Astrocyte (in vitro differentiated cells and primary cell): ENCODE data around the gene SLCO2A1. TPM values are rescaled to one million over a fixed set of nuclear protein-coding genes. Genes with fewer than 3 reads are reported as not detected.

ENCODE experiments used
- DNase-seq: peaks from one replicate; pipeline ENCODE4 v3.0.0-alpha.2; 2010; ENCODE audit warnings: low read depth
- FAIRE-seq: peaks from 2 replicates; lab custom pipeline; 2011; peaks lifted over from hg19 to GRCh38; lab: Jason Lieb, UNC
- H2AFZ ChIP-seq: 2 replicates; pipeline ENCODE4 v1.6.0; 2012; ENCODE audit warnings: low read depth, low read length, inconsistent platforms
- H3K27ac ChIP-seq: 2 replicates; pipeline ENCODE4 v1.5.1; 2011; ENCODE audit warnings: low read depth, low read length, inconsistent platforms
- H3K27me3 ChIP-seq: 2 replicates; pipeline ENCODE4 v1.6.0; 2011; ENCODE audit warnings: low read length, inconsistent platforms; ENCODE audit not compliant: insufficient read depth
- H3K36me3 ChIP-seq: 2 replicates; pipeline ENCODE4 v1.5.1; 2011; ENCODE audit warnings: low read length, inconsistent platforms; ENCODE audit not compliant: insufficient read depth
- H3K4me1 ChIP-seq: 2 replicates; pipeline ENCODE4 v1.5.1; 2011; ENCODE audit warnings: low read length, inconsistent platforms; ENCODE audit not compliant: insufficient read depth
- H3K4me2 ChIP-seq: 2 replicates; pipeline ENCODE4 v1.6.0; 2012; ENCODE audit warnings: low read length, inconsistent platforms
- H3K4me3 ChIP-seq: 2 replicates; pipeline ENCODE4 v1.5.1; 2011; ENCODE audit warnings: low read depth, mild to moderate bottlenecking, low read length, inconsistent platforms; ENCODE audit not compliant: insufficient read depth
- H3K79me2 ChIP-seq: 2 replicates; pipeline ENCODE4 v1.6.0; 2012; ENCODE audit warnings: mild to moderate bottlenecking, low read length, inconsistent platforms; ENCODE audit not compliant: insufficient read depth
- H3K9ac ChIP-seq: 2 replicates; pipeline ENCODE4 v1.6.0; 2012; ENCODE audit warnings: mild to moderate bottlenecking, low read length, inconsistent platforms
- H3K9me3 ChIP-seq: 2 replicates; pipeline ENCODE4 v1.5.1; 2012; ENCODE audit warnings: low read depth, mild to moderate bottlenecking, low read length, inconsistent platforms; ENCODE audit not compliant: insufficient read depth
- H4K20me1 ChIP-seq: 2 replicates; pipeline ENCODE4 v1.6.0; 2012; ENCODE audit warnings: low read length, inconsistent platforms; ENCODE audit not compliant: insufficient read depth
- H3K27ac Mint-ChIP-seq: one replicate; pipeline ENCODE4 v1.8.0; 2021; ENCODE audit warnings: mild to moderate bottlenecking, mixed read lengths; ENCODE audit not compliant: unreplicated experiment
- H3K27me3 Mint-ChIP-seq: one replicate; pipeline ENCODE4 v1.8.0; 2021; ENCODE audit warnings: low read depth, mixed read lengths; ENCODE audit not compliant: unreplicated experiment
- H3K36me3 Mint-ChIP-seq: one replicate; pipeline ENCODE4 v1.8.0; 2021; ENCODE audit warnings: low read depth, mixed read lengths; ENCODE audit not compliant: unreplicated experiment
- H3K4me1 Mint-ChIP-seq: one replicate; pipeline ENCODE4 v1.8.0; 2021; ENCODE audit warnings: low read depth, mixed read lengths; ENCODE audit not compliant: unreplicated experiment
- H3K4me3 Mint-ChIP-seq: one replicate; pipeline ENCODE4 v1.8.0; 2021; ENCODE audit warnings: mild to moderate bottlenecking, moderate library complexity, mixed read lengths; ENCODE audit not compliant: unreplicated experiment
- H3K9me3 Mint-ChIP-seq: one replicate; pipeline ENCODE4 v1.8.0; 2021; ENCODE audit warnings: mild to moderate bottlenecking, mixed read lengths; ENCODE audit not compliant: unreplicated experiment
- EZH2 ChIP-seq: IDR thresholded peaks from 2 replicates; pipeline ENCODE4 v1.6.1; 2012; ENCODE audit warnings: mild to moderate bottlenecking, low read length, inconsistent platforms; ENCODE audit not compliant: insufficient read depth
- total RNA-seq: library from RNA; stranded (reverse); gene quantifications from 2 replicates; pipeline ENCODE4 v1.2.1, GENCODE V29; 2021
- TF ChIP-seq, protein P1 (sequence below): IDR thresholded peaks from 2 replicates; pipeline ENCODE4 v1.5.1; 2011; ENCODE audit warnings: low read depth, mild to moderate bottlenecking, inconsistent platforms, low read length, moderate library complexity; ENCODE audit not compliant: insufficient read depth

SLCO2A1 gene
- total RNA-seq, 1 donor from 2014 or later, result 2.1 TPM

DNA sequence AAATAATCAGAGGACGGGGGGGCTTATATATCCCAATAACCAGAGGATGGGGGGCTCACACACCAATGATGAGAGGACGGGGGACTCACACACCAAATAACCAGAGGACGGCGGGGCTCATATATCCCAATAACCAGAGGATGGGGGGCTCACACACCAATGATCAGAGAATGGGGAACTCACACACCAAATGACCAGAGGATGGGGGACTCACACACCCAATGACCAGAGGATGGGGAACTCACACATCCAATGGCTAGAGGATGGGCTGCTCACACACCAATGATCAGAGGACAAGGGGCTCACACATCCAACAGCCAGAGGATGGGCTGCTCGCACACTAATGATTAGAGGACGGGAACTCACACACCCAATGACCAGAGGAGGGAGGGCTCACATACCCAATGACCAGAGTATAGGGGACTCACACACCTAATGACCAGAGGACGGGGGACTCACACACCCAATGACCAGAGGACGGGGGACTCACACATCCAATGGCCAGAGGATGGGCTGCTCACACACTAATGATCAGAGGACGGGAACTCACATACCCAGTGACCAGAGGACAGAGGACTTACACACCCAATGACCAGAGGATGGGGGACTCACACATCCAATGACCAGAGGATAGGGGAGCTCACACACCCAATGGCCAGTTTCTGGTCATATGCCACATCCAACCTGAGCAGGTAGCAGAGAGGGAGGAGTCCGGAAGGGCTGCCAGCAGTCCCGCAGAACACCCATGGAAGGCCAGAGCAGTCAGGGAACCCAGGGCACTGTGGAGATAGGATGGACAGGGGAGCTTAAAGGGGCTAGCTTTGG lies 144.6 kb downstream of the SLCO2A1 start:
- H3K36me3 Mint-ChIP-seq, result peaks cover 36% of the 10 kb centered on the region
- Histone ChIP-seq H3K4me1 (no peaks in the 10 kb centered on the region), H3K27me3 (peaks cover 3% of the 10 kb centered on the region), H4K20me1 (no peaks in the 10 kb centered on the region), H3K79me2 (no peaks in the 10 kb centered on the region), H3K4me2 (no peak overlapping the region), H2AFZ (no peak overlapping the region), H3K4me3 (no peak overlapping the region), H3K9me3 (no peaks in the 10 kb centered on the region), H3K9ac (no peak overlapping the region), H3K27ac (no peak overlapping the region), H3K36me3 (no peaks in the 10 kb centered on the region)
- H3K9me3 Mint-ChIP-seq, result peaks cover 5% of the 10 kb centered on the region
- peaks cover 5% of the 10 kb centered on the region for H3K4me1 Mint-ChIP-seq
- TF ChIP-seq EZH2, result no peak
- TF ChIP-seq, protein P1, sequence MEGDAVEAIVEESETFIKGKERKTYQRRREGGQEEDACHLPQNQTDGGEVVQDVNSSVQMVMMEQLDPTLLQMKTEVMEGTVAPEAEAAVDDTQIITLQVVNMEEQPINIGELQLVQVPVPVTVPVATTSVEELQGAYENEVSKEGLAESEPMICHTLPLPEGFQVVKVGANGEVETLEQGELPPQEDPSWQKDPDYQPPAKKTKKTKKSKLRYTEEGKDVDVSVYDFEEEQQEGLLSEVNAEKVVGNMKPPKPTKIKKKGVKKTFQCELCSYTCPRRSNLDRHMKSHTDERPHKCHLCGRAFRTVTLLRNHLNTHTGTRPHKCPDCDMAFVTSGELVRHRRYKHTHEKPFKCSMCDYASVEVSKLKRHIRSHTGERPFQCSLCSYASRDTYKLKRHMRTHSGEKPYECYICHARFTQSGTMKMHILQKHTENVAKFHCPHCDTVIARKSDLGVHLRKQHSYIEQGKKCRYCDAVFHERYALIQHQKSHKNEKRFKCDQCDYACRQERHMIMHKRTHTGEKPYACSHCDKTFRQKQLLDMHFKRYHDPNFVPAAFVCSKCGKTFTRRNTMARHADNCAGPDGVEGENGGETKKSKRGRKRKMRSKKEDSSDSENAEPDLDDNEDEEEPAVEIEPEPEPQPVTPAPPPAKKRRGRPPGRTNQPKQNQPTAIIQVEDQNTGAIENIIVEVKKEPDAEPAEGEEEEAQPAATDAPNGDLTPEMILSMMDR, result no peak
- H3K27me3 Mint-ChIP-seq, result peaks cover 1% of the 10 kb centered on the region
- DNase-seq, result no peak
- FAIRE-seq, result no peak
- no peak overlapping the region for H3K4me3 Mint-ChIP-seq
- no peak overlapping the region for H3K27ac Mint-ChIP-seq

DNA sequence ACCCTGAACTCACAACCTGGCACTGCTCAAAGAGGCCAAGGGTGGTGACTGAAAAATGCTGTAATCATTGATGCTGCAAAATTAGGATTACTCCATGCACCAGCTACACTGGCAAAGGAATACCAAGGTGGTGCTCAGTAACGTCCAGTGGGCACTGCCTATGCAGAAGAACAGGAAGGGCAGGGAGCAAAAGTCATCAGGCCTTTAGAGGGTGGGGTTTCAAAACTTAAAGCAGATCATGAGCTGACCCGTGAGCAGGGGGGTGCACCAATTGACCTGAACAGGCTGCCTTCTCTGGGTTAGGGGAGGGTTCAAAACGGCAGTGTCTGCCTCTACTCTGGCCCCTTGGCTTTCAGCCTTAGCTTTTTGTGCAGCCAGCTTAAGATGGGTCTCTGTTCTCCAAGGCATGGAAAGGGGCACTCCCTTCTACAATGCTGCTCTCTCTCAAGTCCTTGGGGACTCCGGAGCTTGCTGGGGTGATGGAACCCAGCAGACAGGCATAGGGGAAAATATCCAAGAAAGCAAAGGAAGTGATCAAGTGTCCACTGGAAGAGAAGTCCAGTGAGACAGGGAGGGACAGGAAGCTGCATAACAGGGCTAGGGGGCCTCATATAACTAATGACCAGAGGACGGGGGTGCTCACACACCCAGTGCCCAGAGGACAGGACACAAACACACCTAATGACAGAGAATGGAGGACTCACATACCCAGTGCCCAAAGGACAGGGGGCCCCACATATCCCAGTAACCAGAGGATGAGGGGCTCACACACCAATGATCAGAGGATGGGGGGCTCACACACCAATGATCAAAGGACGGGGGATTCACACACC lies 145.5 kb downstream of the SLCO2A1 start:
- Histone ChIP-seq H3K36me3 (no peaks in the 10 kb centered on the region), H3K79me2 (no peaks in the 10 kb centered on the region), H3K9ac (no peak overlapping the region), H3K9me3 (no peaks in the 10 kb centered on the region), H3K27ac (no peak overlapping the region), H2AFZ (no peak overlapping the region), H4K20me1 (no peaks in the 10 kb centered on the region), H3K4me1 (no peaks in the 10 kb centered on the region), H3K4me2 (no peak overlapping the region), H3K4me3 (no peak overlapping the region), H3K27me3 (peaks cover 3% of the 10 kb centered on the region)
- Mint-ChIP-seq H3K27me3 (peaks cover 1% of the 10 kb centered on the region), H3K27ac (no peak overlapping the region), H3K4me1 (peaks cover 5% of the 10 kb centered on the region), H3K9me3 (peaks cover 5% of the 10 kb centered on the region), H3K36me3 (peaks cover 37% of the 10 kb centered on the region), H3K4me3 (no peak overlapping the region)
- DNase-seq, result no peak
- no peak for FAIRE-seq
- TF ChIP-seq, protein P1, result no peak
- no peak for TF ChIP-seq EZH2
